WTC11 (cell line): ENCODE measurements around the gene BLCAP. TPM values are rescaled to one million over a fixed set of nuclear protein-coding genes. Genes with fewer than 3 reads are reported as not detected.

Experiments used
- ATAC-seq: fragments of 200-7000 bp; cut with Tn5 transposase; 2 replicates; pipeline ENCODE4 v1.10.0; 2021; ENCODE audit warnings: mild to moderate bottlenecking, moderate library complexity
- CTCF ChIA-PET: fragments of 300-600 bp; sonication (Branson Sonifier 250); formaldehyde crosslinking; loops from one replicate; lab custom pipeline; 2021; ENCODE audit warnings: antibody characterized with exemption; lab: Charles Lee
- POLR2A ChIA-PET: fragments of 350-600 bp; sonication (Branson Sonifier 250); formaldehyde crosslinking; loops from one replicate; lab custom pipeline; 2021; ENCODE audit warnings: antibody characterized with exemption; lab: Charles Lee
- DNase-seq: peaks from one replicate; pipeline ENCODE4 v3.0.0; 2021; ENCODE audit warnings: low spot score
- H3K27ac Mint-ChIP-seq: 2 replicates; pipeline ENCODE4 v1.8.0; 2021; ENCODE audit warnings: mixed read lengths
- H3K27me3 Mint-ChIP-seq: 2 replicates; pipeline ENCODE4 v1.8.0; 2021; ENCODE audit warnings: low read depth, mild to moderate bottlenecking, moderate library complexity, mixed read lengths
- H3K36me3 Mint-ChIP-seq: 2 replicates; pipeline ENCODE4 v1.8.0; 2021; ENCODE audit warnings: mixed read lengths
- H3K4me1 Mint-ChIP-seq: 2 replicates; pipeline ENCODE4 v1.8.0; 2022; ENCODE audit warnings: mixed read lengths
- H3K4me3 Mint-ChIP-seq: 2 replicates; pipeline ENCODE4 v1.8.0; 2021; ENCODE audit warnings: mild to moderate bottlenecking, moderate library complexity, mixed read lengths
- H3K9me3 Mint-ChIP-seq: 2 replicates; pipeline ENCODE4 v1.8.0; 2021; ENCODE audit warnings: mixed read lengths
- GABPB1 ChIP-seq: sonication (generic); formaldehyde crosslinking; IDR thresholded peaks from 2 replicates; pipeline ENCODE4 v1.8.1; 2023; ENCODE audit warnings: mild to moderate bottlenecking, missing genetic modification reagents
- NFE2L1 ChIP-seq: sonication (generic); formaldehyde crosslinking; IDR thresholded peaks from 2 replicates; pipeline ENCODE4 v1.8.1; 2023; ENCODE audit warnings: missing genetic modification reagents
- ZNF138 ChIP-seq: sonication (generic); formaldehyde crosslinking; conservative IDR thresholded peaks from 2 replicates; pipeline ENCODE4 v1.8.1; 2022; ENCODE audit warnings: mild to moderate bottlenecking, moderate library complexity, missing genetic modification reagents
- ZNF232 ChIP-seq: sonication (generic); formaldehyde crosslinking; IDR thresholded peaks from 2 replicates; pipeline ENCODE4 v1.8.0; 2022; ENCODE audit warnings: mild to moderate bottlenecking, missing genetic modification reagents
- total RNA-seq: library from RNA; stranded (reverse); gene quantifications from 3 replicates; pipeline ENCODE4 v1.2.3, GENCODE V29; 2021
- TF ChIP-seq, protein P1 (sequence below): sonication (generic); formaldehyde crosslinking; conservative IDR thresholded peaks from 2 replicates; pipeline ENCODE4 v1.8.1; 2023; ENCODE audit warnings: mild to moderate bottlenecking, low read depth, missing genetic modification reagents, moderate library complexity
- TF ChIP-seq, protein P2 (sequence below): sonication (generic); formaldehyde crosslinking; IDR thresholded peaks from 2 replicates; pipeline ENCODE4 v1.8.1; 2022; ENCODE audit warnings: missing genetic modification reagents, borderline replicate concordance
- TF ChIP-seq, protein P3 (sequence below): sonication (generic); formaldehyde crosslinking; IDR thresholded peaks from 2 replicates; pipeline ENCODE4 v1.8.1; 2023; ENCODE audit warnings: mild to moderate bottlenecking, missing genetic modification reagents, borderline replicate concordance
- TF ChIP-seq, protein P4 (sequence below): sonication (generic); formaldehyde crosslinking; IDR thresholded peaks from 2 replicates; pipeline ENCODE4 v1.8.0; 2022; ENCODE audit warnings: mild to moderate bottlenecking, missing genetic modification reagents
- TF ChIP-seq, protein P5 (sequence below): sonication (generic); formaldehyde crosslinking; IDR thresholded peaks from 2 replicates; pipeline ENCODE4 v1.8.1; 2023; ENCODE audit warnings: mild to moderate bottlenecking, missing genetic modification reagents, moderate library complexity
- TF ChIP-seq, protein P6 (sequence below): sonication (generic); formaldehyde crosslinking; IDR thresholded peaks from 2 replicates; pipeline ENCODE4 v1.8.0; 2023; ENCODE audit warnings: mild to moderate bottlenecking, missing genetic modification reagents
- TF ChIP-seq, protein P7 (sequence below): fragments of 250-450 bp; sonication (Bioruptor Pico); IDR thresholded peaks from 2 replicates; pipeline ENCODE4 v1.8.0; 2021; ENCODE audit warnings: mild to moderate bottlenecking

The BLCAP gene
- total RNA-seq, 1 experiment from 2014 or later: 85.6 TPM

DNA sequence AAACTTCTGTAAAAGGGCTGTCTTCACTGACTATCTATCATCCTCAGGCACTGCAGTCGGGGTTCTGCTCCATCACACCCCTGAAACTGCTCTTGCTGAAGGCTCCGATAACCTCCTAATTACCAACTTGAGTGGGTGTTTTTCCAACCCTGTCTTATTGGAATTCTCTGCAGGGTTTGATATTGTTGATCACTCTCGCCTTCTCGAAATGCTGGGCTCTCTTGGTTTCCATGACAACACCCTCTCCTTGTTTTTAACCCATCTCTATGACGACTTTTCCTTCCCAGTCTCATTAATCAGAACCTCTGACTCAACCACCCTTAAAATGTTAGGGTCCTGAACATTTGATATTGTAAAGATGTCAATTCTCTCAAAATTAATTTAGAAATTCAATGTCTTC, 46.1 kb downstream of the BLCAP start (continued):
- TF ChIP-seq, protein P1, sequence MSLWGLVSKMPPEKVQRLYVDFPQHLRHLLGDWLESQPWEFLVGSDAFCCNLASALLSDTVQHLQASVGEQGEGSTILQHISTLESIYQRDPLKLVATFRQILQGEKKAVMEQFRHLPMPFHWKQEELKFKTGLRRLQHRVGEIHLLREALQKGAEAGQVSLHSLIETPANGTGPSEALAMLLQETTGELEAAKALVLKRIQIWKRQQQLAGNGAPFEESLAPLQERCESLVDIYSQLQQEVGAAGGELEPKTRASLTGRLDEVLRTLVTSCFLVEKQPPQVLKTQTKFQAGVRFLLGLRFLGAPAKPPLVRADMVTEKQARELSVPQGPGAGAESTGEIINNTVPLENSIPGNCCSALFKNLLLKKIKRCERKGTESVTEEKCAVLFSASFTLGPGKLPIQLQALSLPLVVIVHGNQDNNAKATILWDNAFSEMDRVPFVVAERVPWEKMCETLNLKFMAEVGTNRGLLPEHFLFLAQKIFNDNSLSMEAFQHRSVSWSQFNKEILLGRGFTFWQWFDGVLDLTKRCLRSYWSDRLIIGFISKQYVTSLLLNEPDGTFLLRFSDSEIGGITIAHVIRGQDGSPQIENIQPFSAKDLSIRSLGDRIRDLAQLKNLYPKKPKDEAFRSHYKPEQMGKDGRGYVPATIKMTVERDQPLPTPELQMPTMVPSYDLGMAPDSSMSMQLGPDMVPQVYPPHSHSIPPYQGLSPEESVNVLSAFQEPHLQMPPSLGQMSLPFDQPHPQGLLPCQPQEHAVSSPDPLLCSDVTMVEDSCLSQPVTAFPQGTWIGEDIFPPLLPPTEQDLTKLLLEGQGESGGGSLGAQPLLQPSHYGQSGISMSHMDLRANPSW (CRISPR knock-in tag): no peak
- TF ChIP-seq ZNF232 (CRISPR knock-in tag): no peak
- TF ChIP-seq, protein P2, sequence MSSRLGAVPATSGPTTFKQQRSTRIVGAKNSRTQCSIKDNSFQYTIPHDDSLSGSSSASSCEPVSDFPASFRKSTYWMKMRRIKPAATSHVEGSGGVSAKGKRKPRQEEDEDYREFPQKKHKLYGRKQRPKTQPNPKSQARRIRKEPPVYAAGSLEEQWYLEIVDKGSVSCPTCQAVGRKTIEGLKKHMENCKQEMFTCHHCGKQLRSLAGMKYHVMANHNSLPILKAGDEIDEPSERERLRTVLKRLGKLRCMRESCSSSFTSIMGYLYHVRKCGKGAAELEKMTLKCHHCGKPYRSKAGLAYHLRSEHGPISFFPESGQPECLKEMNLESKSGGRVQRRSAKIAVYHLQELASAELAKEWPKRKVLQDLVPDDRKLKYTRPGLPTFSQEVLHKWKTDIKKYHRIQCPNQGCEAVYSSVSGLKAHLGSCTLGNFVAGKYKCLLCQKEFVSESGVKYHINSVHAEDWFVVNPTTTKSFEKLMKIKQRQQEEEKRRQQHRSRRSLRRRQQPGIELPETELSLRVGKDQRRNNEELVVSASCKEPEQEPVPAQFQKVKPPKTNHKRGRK (CRISPR knock-in tag): no peak

DNA sequence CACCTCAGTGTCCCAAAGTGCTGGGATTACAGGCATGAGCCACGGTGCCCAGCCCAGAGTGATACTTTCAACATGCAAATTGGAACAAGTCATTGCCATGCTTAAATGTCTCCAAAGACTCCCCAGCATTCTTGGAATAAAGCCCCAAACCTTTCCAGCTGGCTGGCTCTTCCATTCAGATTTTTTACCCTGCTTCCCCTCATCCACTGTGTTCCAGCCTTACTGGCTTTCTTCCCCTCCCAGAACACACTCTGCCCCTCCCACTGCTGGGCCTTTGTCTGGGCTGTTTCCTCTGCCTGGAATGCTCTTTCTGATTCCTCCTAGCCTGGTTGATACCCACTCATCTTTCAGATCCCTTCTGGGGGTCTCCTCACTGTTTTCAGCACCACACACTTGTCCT, 46.8 kb downstream of the BLCAP start:
- Mint-ChIP-seq H3K27me3 (peaks cover 5% of the 10 kb centered on the region), H3K4me1 (peaks cover 12% of the 10 kb centered on the region), H3K27ac (peak overlapping the region; percentile 10; the same call in 1 of the 2 replicates), H3K9me3 (peaks cover 29% of the 10 kb centered on the region), H3K4me3 (no peak overlapping the region), H3K36me3 (peaks cover 14% of the 10 kb centered on the region)
- POLR2A ChIA-PET: no interaction called here
- CTCF ChIA-PET: interaction anchor here (0.7 kb wide), 1 partner anchor 95 kb away, joined by 9 read pairs; no protein-coding TSS in a partner anchor
- DNase-seq: no peak
- peak; percentile 71 for ATAC-seq
- TF ChIP-seq, protein P3, sequence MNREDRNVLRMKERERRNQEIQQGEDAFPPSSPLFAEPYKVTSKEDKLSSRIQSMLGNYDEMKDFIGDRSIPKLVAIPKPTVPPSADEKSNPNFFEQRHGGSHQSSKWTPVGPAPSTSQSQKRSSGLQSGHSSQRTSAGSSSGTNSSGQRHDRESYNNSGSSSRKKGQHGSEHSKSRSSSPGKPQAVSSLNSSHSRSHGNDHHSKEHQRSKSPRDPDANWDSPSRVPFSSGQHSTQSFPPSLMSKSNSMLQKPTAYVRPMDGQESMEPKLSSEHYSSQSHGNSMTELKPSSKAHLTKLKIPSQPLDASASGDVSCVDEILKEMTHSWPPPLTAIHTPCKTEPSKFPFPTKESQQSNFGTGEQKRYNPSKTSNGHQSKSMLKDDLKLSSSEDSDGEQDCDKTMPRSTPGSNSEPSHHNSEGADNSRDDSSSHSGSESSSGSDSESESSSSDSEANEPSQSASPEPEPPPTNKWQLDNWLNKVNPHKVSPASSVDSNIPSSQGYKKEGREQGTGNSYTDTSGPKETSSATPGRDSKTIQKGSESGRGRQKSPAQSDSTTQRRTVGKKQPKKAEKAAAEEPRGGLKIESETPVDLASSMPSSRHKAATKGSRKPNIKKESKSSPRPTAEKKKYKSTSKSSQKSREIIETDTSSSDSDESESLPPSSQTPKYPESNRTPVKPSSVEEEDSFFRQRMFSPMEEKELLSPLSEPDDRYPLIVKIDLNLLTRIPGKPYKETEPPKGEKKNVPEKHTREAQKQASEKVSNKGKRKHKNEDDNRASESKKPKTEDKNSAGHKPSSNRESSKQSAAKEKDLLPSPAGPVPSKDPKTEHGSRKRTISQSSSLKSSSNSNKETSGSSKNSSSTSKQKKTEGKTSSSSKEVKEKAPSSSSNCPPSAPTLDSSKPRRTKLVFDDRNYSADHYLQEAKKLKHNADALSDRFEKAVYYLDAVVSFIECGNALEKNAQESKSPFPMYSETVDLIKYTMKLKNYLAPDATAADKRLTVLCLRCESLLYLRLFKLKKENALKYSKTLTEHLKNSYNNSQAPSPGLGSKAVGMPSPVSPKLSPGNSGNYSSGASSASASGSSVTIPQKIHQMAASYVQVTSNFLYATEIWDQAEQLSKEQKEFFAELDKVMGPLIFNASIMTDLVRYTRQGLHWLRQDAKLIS (CRISPR knock-in tag): no peak
- TF ChIP-seq GABPB1 (no peak), ZNF138 (CRISPR knock-in tag) (no peak), NFE2L1 (CRISPR knock-in tag) (no peak)
- TF ChIP-seq, protein P4, sequence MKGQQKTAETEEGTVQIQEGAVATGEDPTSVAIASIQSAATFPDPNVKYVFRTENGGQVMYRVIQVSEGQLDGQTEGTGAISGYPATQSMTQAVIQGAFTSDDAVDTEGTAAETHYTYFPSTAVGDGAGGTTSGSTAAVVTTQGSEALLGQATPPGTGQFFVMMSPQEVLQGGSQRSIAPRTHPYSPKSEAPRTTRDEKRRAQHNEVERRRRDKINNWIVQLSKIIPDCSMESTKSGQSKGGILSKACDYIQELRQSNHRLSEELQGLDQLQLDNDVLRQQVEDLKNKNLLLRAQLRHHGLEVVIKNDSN (CRISPR knock-in tag): no peak
- TF ChIP-seq, protein P5, sequence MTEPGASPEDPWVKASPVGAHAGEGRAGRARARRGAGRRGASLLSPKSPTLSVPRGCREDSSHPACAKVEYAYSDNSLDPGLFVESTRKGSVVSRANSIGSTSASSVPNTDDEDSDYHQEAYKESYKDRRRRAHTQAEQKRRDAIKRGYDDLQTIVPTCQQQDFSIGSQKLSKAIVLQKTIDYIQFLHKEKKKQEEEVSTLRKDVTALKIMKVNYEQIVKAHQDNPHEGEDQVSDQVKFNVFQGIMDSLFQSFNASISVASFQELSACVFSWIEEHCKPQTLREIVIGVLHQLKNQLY (CRISPR knock-in tag): no peak
- TF ChIP-seq, protein P6, sequence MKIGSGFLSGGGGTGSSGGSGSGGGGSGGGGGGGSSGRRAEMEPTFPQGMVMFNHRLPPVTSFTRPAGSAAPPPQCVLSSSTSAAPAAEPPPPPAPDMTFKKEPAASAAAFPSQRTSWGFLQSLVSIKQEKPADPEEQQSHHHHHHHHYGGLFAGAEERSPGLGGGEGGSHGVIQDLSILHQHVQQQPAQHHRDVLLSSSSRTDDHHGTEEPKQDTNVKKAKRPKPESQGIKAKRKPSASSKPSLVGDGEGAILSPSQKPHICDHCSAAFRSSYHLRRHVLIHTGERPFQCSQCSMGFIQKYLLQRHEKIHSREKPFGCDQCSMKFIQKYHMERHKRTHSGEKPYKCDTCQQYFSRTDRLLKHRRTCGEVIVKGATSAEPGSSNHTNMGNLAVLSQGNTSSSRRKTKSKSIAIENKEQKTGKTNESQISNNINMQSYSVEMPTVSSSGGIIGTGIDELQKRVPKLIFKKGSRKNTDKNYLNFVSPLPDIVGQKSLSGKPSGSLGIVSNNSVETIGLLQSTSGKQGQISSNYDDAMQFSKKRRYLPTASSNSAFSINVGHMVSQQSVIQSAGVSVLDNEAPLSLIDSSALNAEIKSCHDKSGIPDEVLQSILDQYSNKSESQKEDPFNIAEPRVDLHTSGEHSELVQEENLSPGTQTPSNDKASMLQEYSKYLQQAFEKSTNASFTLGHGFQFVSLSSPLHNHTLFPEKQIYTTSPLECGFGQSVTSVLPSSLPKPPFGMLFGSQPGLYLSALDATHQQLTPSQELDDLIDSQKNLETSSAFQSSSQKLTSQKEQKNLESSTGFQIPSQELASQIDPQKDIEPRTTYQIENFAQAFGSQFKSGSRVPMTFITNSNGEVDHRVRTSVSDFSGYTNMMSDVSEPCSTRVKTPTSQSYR (CRISPR knock-in tag): no peak
- TF ChIP-seq, protein P7, sequence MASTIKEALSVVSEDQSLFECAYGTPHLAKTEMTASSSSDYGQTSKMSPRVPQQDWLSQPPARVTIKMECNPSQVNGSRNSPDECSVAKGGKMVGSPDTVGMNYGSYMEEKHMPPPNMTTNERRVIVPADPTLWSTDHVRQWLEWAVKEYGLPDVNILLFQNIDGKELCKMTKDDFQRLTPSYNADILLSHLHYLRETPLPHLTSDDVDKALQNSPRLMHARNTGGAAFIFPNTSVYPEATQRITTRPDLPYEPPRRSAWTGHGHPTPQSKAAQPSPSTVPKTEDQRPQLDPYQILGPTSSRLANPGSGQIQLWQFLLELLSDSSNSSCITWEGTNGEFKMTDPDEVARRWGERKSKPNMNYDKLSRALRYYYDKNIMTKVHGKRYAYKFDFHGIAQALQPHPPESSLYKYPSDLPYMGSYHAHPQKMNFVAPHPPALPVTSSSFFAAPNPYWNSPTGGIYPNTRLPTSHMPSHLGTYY (CRISPR knock-in tag): no peak
